WI38 (cell line): ENCODE measurements around the gene UBR3.
"Not testable (repeated sequence)": the region's sequence is repeated elsewhere in the genome, so short reads cannot be mapped to it uniquely, and the experiment has no call there.

Experiments used
- H3K4me3 ChIP-seq: 2 replicates; pipeline ENCODE4 v1.5.1; 2011; ENCODE audit warnings: low read depth, mild to moderate bottlenecking, control low read depth, low read length
- TF ChIP-seq, protein P1 (sequence below): IDR thresholded peaks from 2 replicates; pipeline ENCODE4 v1.5.1; 2012; ENCODE audit warnings: low read depth, mild to moderate bottlenecking, control low read depth, low read length

Gene UBR3

DNA sequence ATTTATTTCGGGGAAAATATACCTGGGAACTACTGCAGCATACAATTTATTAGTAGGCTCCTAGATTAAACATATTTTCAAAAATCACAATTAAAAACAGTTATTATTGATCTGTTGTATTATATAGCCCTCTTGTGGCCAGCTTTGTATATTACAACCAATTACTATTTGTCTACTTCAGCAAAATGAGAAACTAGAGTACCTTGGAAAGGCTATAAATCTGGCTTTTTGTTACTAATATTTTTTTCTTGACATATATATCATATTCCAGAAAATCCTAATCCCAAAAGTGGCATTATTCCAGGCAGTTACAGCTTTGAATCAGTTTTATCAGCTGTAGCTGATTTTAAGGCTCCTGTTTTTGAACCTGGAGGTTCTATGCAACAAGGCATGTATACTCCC, 101.2 kb downstream of the UBR3 start:
- H3K4me3 ChIP-seq = no peak overlapping the region
- TF ChIP-seq, protein P1, sequence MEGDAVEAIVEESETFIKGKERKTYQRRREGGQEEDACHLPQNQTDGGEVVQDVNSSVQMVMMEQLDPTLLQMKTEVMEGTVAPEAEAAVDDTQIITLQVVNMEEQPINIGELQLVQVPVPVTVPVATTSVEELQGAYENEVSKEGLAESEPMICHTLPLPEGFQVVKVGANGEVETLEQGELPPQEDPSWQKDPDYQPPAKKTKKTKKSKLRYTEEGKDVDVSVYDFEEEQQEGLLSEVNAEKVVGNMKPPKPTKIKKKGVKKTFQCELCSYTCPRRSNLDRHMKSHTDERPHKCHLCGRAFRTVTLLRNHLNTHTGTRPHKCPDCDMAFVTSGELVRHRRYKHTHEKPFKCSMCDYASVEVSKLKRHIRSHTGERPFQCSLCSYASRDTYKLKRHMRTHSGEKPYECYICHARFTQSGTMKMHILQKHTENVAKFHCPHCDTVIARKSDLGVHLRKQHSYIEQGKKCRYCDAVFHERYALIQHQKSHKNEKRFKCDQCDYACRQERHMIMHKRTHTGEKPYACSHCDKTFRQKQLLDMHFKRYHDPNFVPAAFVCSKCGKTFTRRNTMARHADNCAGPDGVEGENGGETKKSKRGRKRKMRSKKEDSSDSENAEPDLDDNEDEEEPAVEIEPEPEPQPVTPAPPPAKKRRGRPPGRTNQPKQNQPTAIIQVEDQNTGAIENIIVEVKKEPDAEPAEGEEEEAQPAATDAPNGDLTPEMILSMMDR = peak; percentile 31; the same call in 1 of the 2 replicates

- TF ChIP-seq, protein P1 = no peak; the same call in 1 of the 2 replicates
- no peak overlapping the region for H3K4me3 ChIP-seq
Observed at GRCh38 chr2:169933124-169933711, 106.0 kb downstream of the UBR3 start.

DNA sequence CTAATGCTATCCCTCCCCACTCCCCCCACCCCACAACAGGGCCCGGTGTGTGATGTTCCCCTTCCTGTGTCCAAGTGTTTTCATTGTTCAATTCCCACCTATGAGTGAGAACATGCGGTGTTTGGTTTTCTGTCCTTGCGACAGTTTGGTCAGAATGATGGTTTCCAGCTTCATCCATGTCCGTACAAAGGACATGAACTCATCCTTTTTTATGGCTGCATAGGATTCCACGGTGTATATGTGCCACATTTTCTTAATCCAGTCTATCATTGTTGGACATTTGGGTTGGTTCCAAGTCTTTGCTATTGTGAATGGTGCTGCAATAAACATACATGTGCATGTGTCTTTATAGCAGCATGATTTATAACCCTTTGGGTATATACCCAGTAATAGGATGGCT, 109.4 kb downstream of the UBR3 start:
- not testable (repeated sequence) for H3K4me3 ChIP-seq

DNA sequence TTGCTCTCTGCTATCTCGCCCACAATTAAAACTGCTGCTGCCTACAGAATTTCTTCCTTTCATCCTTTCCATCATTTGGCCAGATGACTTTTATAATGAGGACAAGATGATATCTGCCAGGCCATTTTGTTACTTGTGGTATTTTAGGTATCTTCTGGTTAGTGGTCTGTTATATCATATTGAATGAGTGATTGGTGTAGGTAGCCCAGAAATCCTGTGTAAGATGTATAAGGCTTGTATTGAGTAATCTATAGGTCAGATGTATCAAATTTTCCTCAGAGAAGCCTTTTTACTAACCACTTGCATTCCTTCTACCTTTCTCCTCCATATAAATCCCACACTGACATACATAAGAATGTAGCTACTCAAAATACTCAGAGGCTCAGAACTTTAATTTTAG, 118.3 kb downstream of the UBR3 start:
- TF ChIP-seq, protein P1 = no peak
- H3K4me3 ChIP-seq = no peak overlapping the region

DNA sequence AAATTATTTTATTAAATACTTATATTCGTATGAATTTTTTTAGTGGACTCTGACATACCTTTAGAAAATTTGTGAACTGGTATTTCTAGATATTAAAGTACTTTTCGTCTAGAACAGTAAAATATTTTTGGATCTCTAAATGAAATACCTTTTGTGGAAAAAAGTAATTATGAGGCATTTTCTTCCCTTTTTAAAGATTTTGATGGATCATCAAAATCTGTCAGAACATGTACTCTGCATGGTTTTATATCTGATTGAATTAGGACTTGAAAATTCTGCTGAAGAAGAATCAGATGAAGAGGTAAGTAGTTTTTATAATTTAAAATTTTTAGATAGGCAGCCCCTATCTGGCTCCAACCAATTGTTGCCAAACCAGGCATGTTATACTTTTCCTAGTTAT, 118.8 kb downstream of the UBR3 start:
- TF ChIP-seq, protein P1 = no peak
- no peak overlapping the region for H3K4me3 ChIP-seq

DNA sequence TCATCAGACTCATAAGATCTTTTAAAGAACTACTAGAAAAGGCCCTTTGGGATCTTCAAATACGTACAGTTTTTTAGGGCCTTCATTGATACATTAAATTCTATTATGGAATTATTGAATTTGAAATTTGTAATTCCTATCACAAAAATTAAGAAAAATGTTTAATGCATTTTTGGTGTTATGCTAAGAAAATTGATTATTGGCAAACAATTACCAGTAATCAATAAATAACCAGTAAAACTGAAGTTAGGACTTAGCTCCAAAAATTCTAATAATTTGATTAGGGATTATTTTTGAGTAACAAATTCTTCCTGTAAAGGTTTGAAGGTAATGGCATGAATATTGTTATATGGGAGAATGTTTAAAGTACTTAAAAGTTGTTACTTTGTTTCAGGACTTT, 119.3 kb downstream of the UBR3 start:
- H3K4me3 ChIP-seq = no peak overlapping the region
- TF ChIP-seq, protein P1 = no peak

GRCh38 chr2:169955940-169956339, 128.7 kb downstream of the UBR3 start:
- no peak overlapping the region for H3K4me3 ChIP-seq
- TF ChIP-seq, protein P1 = no peak

DNA sequence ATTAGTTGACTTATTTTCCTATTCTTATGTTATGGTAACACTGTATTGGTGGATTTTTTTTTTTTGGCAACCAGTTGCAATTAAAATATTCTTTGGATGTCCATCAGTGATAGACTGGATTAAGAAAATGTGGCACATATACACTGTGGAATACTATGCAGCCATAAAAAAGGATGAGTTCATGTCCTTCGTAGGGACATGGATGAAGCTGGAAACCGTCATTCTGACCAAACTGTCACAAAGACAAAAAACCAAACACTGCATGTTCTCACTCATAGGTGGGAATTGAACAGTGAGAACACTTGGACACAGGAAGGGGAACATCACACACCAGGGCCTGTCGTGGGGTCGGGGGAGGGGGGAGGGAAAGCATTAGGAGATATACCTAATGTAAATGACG, 130.0 kb downstream of the UBR3 start:
- not testable (repeated sequence) for H3K4me3 ChIP-seq
